ENCODE measurements around the gene GIMAP2. TPM values are rescaled to one million over a fixed set of nuclear protein-coding genes. Genes with fewer than 3 reads are reported as not detected.

GIMAP2 gene
- total and polyA plus RNA-seq, 7 donors: 5.1 to 24.9 (median 9.2) TPM

GRCh38 chr7:150715293-150715692 lies 29.8 kb downstream of the GIMAP2 start:
- H3K27me3 ChIP-seq: no peaks in the 10 kb centered on the region
- 74 to 80% methylated on average over 4 of the region's 4 CpGs for WGBS, 2 donors
- TF ChIP-seq POLR2AphosphoS5 (IDR thresholded peaks at IDR 0.05) (no peak), CTCF (IDR thresholded peaks at IDR 0.05) (no peak), EP300 (IDR thresholded peaks at IDR 0.05) (no peak), POLR2A (IDR thresholded peaks at IDR 0.05) (no peak)
- no peaks in the 10 kb centered on the region for H3K4me1 ChIP-seq
- H3K4me3 ChIP-seq: no peak overlapping the region
- H3K9me3 ChIP-seq: peaks cover 0 to 6% (median 0%) of the 10 kb centered on the region in 4 donors
- H3K27ac ChIP-seq: peak overlapping the region in 1 of 4 donors; percentile 69
- intact Hi-C loops (cut with DNase I): no loop called here
- no peak for DNase-seq
- no peaks in the 10 kb centered on the region for H3K36me3 ChIP-seq

- peak overlapping the region; percentile 29 to 69 (median 49) for H3K27ac ChIP-seq
- H3K9me3 ChIP-seq: peaks cover 0 to 6% (median 0%) of the 10 kb centered on the region in 4 donors
- TF ChIP-seq POLR2AphosphoS5 (IDR thresholded peaks at IDR 0.05) (no peak), CTCF (IDR thresholded peaks at IDR 0.05) (no peak), EP300 (IDR thresholded peaks at IDR 0.05) (no peak), POLR2A (IDR thresholded peaks at IDR 0.05) (no peak)
- 61 to 63% methylated on average over 4 of the region's 4 CpGs for WGBS, 2 donors
- H3K36me3 ChIP-seq: no peaks in the 10 kb centered on the region
- intact Hi-C loops (cut with DNase I): no loop called here
- no peaks in the 10 kb centered on the region for H3K4me1 ChIP-seq
- no peak for DNase-seq
- no peaks in the 10 kb centered on the region for H3K27me3 ChIP-seq
- peak overlapping the region in 1 of 4 donors; percentile 44 for H3K4me3 ChIP-seq
Observed at GRCh38 chr7:150715738-150716137, 30.2 kb downstream of the GIMAP2 start.

DNA sequence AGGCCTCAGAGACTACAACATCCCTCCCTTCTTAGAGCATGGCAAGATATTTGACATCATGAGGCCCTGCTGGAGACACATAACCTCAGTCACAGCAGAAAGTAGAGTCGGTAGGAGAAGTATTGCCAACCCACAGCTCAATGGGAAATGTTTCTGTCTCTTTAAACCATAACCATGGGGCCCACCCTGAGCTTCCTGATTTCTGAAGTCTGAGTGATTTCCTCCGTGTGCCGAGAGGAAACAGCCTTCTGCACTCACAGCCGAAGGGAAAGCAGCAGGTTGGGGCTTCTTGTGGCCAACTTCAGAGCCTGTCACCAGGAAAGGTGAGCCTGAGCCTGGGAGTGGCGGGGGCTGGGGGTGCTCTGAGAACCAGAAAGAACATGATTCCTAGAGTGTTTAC lies 30.9 kb downstream of the GIMAP2 start, which contains the start of gene GIMAP1:
Gene GIMAP1, plus strand, starts transcription at position 246 of the 400 bp plus-strand sequence. CDS start 2,435 bp downstream, outside the sequence.
- peak within 1 kb of the TSS in 3 of 4 donors; percentile 32 to 44 (median 41) for H3K4me3 ChIP-seq
- WGBS, 2 donors: 28 to 75% methylated on average over 5 of the region's 5 CpGs
- peaks cover 0 to 6% (median 0%) of the 10 kb centered on the region in 4 donors for H3K9me3 ChIP-seq

GRCh38 chr7:150716939-150717338 lies 31.4 kb downstream of the GIMAP2 start:
- intact Hi-C loops (cut with DNase I): no loop called here
- Histone ChIP-seq H3K4me3 (peak overlapping the region in 3 of 4 donors; percentile 32 to 44 (median 41)), H3K27me3 (no peaks in the 10 kb centered on the region), H3K27ac (peak overlapping the region; percentile 49 to 69 (median 56)), H3K9me3 (peaks cover 0 to 6% (median 0%) of the 10 kb centered on the region in 4 donors), H3K36me3 (no peaks in the 10 kb centered on the region), H3K4me1 (no peaks in the 10 kb centered on the region)
- DNase-seq: no peak
- TF ChIP-seq CTCF (IDR thresholded peaks at IDR 0.05) (no peak), EP300 (IDR thresholded peaks at IDR 0.05) (no peak), POLR2A (IDR thresholded peaks at IDR 0.05) (no peak), POLR2AphosphoS5 (IDR thresholded peaks at IDR 0.05) (no peak)
- 41 to 79% methylated on average over 4 of the region's 4 CpGs for WGBS, 2 donors

More for the DNA sequence above, 30.9 kb downstream of the GIMAP2 start, which contains the start of gene GIMAP1:
- Histone ChIP-seq H3K27me3 (no peaks in the 10 kb centered on the region), H3K27ac (peak within 1 kb of the TSS; percentile 49 to 69 (median 56)), H3K36me3 (no peaks in the 10 kb centered on the region), H3K4me1 (no peaks in the 10 kb centered on the region)
- no peak for DNase-seq
- intact Hi-C loops (cut with DNase I): no loop called here
- TF ChIP-seq POLR2A (IDR thresholded peaks at IDR 0.05): no peak
- no peak for TF ChIP-seq EP300 (IDR thresholded peaks at IDR 0.05)
- TF ChIP-seq POLR2AphosphoS5 (IDR thresholded peaks at IDR 0.05): peak in 3 of 4 donors; percentile 57 to 65 (median 59)

DNA sequence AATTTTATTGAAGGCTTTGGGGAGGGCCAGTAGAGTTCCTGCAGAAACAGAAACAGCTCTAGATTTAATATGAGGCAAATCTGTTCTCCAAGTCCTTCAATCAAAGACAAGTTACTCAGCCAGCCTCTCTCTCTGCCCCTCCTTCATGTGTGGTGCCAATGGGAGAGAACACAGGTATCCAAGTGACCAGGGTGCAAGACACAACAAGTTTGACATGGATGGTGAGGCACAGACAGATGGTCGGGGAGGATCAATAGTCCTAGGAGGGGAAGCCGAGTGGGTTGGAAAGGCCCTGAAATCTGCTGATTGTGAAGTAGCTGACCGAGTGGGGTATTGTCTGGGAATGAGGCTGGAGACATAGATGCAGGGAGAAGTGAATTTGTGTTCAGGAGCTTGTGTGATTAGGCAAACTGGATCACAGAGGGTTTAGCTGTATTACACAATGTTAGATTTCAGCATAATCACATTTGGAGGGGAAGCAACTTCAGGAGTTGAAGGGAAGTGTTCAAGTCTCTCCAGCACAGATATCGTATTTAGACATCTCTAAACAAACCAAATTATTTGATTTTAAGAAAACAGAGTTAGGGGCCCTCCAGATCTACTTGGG lies 32.4 kb downstream of the GIMAP2 start:
- Histone ChIP-seq H3K4me1 (no peaks in the 10 kb centered on the region), H3K27ac (peak overlapping the region; percentile 27 to 69 (median 56)), H3K4me3 (peak overlapping the region in 3 of 4 donors; percentile 32 to 44 (median 41)), H3K36me3 (no peaks in the 10 kb centered on the region), H3K27me3 (no peaks in the 10 kb centered on the region), H3K9me3 (peaks cover 0 to 3% (median 0%) of the 10 kb centered on the region in 4 donors)
- no peak for DNase-seq
- WGBS, 2 donors: 60 to 80% methylated on average over 4 of the region's 4 CpGs
- intact Hi-C loops (cut with DNase I): no loop called here
- TF ChIP-seq POLR2AphosphoS5 (IDR thresholded peaks at IDR 0.05): peak in 1 of 4 donors; percentile 14
- no peak for TF ChIP-seq CTCF (IDR thresholded peaks at IDR 0.05)

Measured in sigmoid colon (tissue), 7 donors.